H9 (cell line): Measurements from ENCODE around the gene FPR1. TPM values are rescaled to one million over a fixed set of nuclear protein-coding genes. Genes with fewer than 3 reads are reported as not detected.

Experiments used
- DNase-seq: peaks from one replicate; pipeline ENCODE4 v3.0.0-alpha.2; 2017
- H2AFZ ChIP-seq: one replicate; pipeline ENCODE4 v1.6.1; 2013; ENCODE audit warnings: mild to moderate bottlenecking, low read length, control low read depth, moderate library complexity
- H2AK5ac ChIP-seq: 2 replicates; pipeline ENCODE4 v1.6.1; 2013; ENCODE audit warnings: low read length, control low read depth, mixed read lengths; ENCODE audit not compliant: insufficient read length
- H2BK120ac ChIP-seq: one replicate; pipeline ENCODE4 v1.6.1; 2013; ENCODE audit warnings: low read depth, mild to moderate bottlenecking, low read length, control low read depth, inconsistent platforms; ENCODE audit not compliant: poor library complexity, severe bottlenecking
- H2BK12ac ChIP-seq: 2 replicates; pipeline ENCODE4 v1.6.1; 2013; ENCODE audit warnings: low read length, control low read depth, mixed read lengths, low read depth; ENCODE audit not compliant: insufficient read length
- H2BK15ac ChIP-seq: 2 replicates; pipeline ENCODE4 v1.6.1; 2013; ENCODE audit warnings: low read depth, low read length, control low read depth
- H2BK20ac ChIP-seq: one replicate; pipeline ENCODE4 v1.6.1; 2013; ENCODE audit warnings: low read depth, mild to moderate bottlenecking, low read length, control low read depth, inconsistent platforms; ENCODE audit not compliant: poor library complexity, severe bottlenecking
- H2BK5ac ChIP-seq: 2 replicates; pipeline ENCODE4 v1.6.1; 2013; ENCODE audit warnings: low read length, control low read depth, mixed read lengths; ENCODE audit not compliant: insufficient read length
- H3K14ac ChIP-seq: 2 replicates; pipeline ENCODE4 v1.6.1; 2013; ENCODE audit warnings: low read length, control low read depth; ENCODE audit not compliant: insufficient read depth
- H3K18ac ChIP-seq: 2 replicates; pipeline ENCODE4 v1.6.1; 2013; ENCODE audit warnings: low read depth, mild to moderate bottlenecking, mixed read lengths, low read length, control low read depth; ENCODE audit not compliant: insufficient read length
- H3K23ac ChIP-seq: 2 replicates; pipeline ENCODE4 v1.6.1; 2013; ENCODE audit warnings: low read length, control low read depth, mixed read lengths, low read depth; ENCODE audit not compliant: insufficient read length
- H3K23me2 ChIP-seq: 2 replicates; pipeline ENCODE4 v1.6.1; 2013; ENCODE audit warnings: low read depth, mild to moderate bottlenecking, mixed read lengths, low read length, control low read depth; ENCODE audit not compliant: insufficient read length, poor library complexity, severe bottlenecking
- H3K27ac ChIP-seq: 2 replicates; pipeline ENCODE4 v1.5.1; 2013; ENCODE audit warnings: low read length, control low read depth, mixed read lengths, low read depth; ENCODE audit not compliant: insufficient read length
- H3K27me3 ChIP-seq: 2 replicates; pipeline ENCODE4 v1.6.1; 2013; ENCODE audit warnings: low read length, control low read depth, inconsistent platforms; ENCODE audit not compliant: insufficient read depth
- H3K4ac ChIP-seq: 2 replicates; pipeline ENCODE4 v1.6.1; 2013; ENCODE audit warnings: low read depth, mild to moderate bottlenecking, control low read depth, inconsistent platforms, low read length, moderate library complexity
- H3K4me1 ChIP-seq: 2 replicates; pipeline ENCODE4 v1.6.1; 2013; ENCODE audit warnings: low read length, control low read depth, inconsistent platforms; ENCODE audit not compliant: insufficient read depth
- H3K4me2 ChIP-seq: 2 replicates; pipeline ENCODE4 v1.6.1; 2013; ENCODE audit warnings: low read length, control low read depth, mixed read lengths; ENCODE audit not compliant: insufficient read length, insufficient read depth
- H3K56ac ChIP-seq: 2 replicates; pipeline ENCODE4 v1.6.1; 2013; ENCODE audit warnings: low read depth, mild to moderate bottlenecking, mixed read lengths, low read length, control low read depth; ENCODE audit not compliant: insufficient read length
- H3K79me1 ChIP-seq: 2 replicates; pipeline ENCODE4 v1.6.1; 2013; ENCODE audit warnings: low read depth, mild to moderate bottlenecking, moderate library complexity, low read length, control low read depth, inconsistent platforms; ENCODE audit not compliant: insufficient read depth, poor library complexity, severe bottlenecking
- H3K79me2 ChIP-seq: 2 replicates; pipeline ENCODE4 v1.6.1; 2013; ENCODE audit warnings: low read length, control low read depth, inconsistent platforms; ENCODE audit not compliant: insufficient read depth
- H3K9ac ChIP-seq: 2 replicates; pipeline ENCODE4 v1.6.1; 2013; ENCODE audit warnings: low read length, control low read depth, mixed read lengths; ENCODE audit not compliant: insufficient read length; ENCODE audit errors: extremely low read depth
- H3K9me3 ChIP-seq: one replicate; pipeline ENCODE4 v1.6.1; 2013; ENCODE audit warnings: low read depth, low read length, inconsistent platforms; ENCODE audit not compliant: control insufficient read depth
- H3T11ph ChIP-seq: one replicate; pipeline ENCODE4 v1.6.1; 2013; ENCODE audit warnings: mild to moderate bottlenecking, low read length, control low read depth, inconsistent platforms
- H4K20me1 ChIP-seq: one replicate; pipeline ENCODE4 v1.6.1; 2013; ENCODE audit not compliant: control insufficient read depth, insufficient read length, insufficient read depth
- H4K5ac ChIP-seq: 2 replicates; pipeline ENCODE4 v1.6.1; 2013; ENCODE audit warnings: low read depth, mild to moderate bottlenecking, mixed read lengths, low read length, control low read depth; ENCODE audit not compliant: insufficient read length
- H4K8ac ChIP-seq: replicated peaks from 2 replicates; pipeline ENCODE4 v1.6.1; 2013; ENCODE audit warnings: low read length, control low read depth, mixed read lengths, low read depth; ENCODE audit not compliant: insufficient read length
- H4K91ac ChIP-seq: 2 replicates; pipeline ENCODE4 v1.6.1; 2013; ENCODE audit warnings: low read depth, mild to moderate bottlenecking, moderate library complexity, mixed read lengths, low read length, control low read depth; ENCODE audit not compliant: insufficient read length
- H3K27ac Mint-ChIP-seq, 3 experiments: 2 replicates in 2 of 3; 3 replicates in 1 of 3; pipeline ENCODE4 v1.8.0; 2020 to 2021; ENCODE audit warnings: mixed read lengths in 3 of 3, mild to moderate bottlenecking in 1 of 3, moderate library complexity in 1 of 3
- H3K27me3 Mint-ChIP-seq: 2 replicates; pipeline ENCODE4 v1.8.0; 2021; ENCODE audit warnings: low read depth, mild to moderate bottlenecking, moderate library complexity, mixed read lengths
- H3K36me3 Mint-ChIP-seq, 3 experiments: 2 replicates in 2 of 3; 3 replicates in 1 of 3; pipeline ENCODE4 v1.8.0; 2020 to 2021; ENCODE audit warnings: low read depth in 3 of 3, mixed read lengths in 3 of 3; ENCODE audit not compliant: insufficient read depth in 1 of 3
- H3K4me1 Mint-ChIP-seq, 2 experiments: 2 replicates each; pipeline ENCODE4 v1.8.0; 2020; ENCODE audit warnings: mixed read lengths in 2 of 2
- H3K4me3 Mint-ChIP-seq, 2 experiments: 2 replicates in 1 of 2; 3 replicates in 1 of 2; pipeline ENCODE4 v1.8.0; 2020 to 2021; ENCODE audit warnings: mild to moderate bottlenecking in 2 of 2, mixed read lengths in 2 of 2, moderate library complexity in 1 of 2
- H3K9me3 Mint-ChIP-seq, 2 experiments: 2 replicates in 1 of 2; 3 replicates in 1 of 2; pipeline ENCODE4 v1.8.0; 2020; ENCODE audit warnings: mild to moderate bottlenecking in 2 of 2, mixed read lengths in 2 of 2, moderate library complexity in 1 of 2
- CTCF ChIP-seq: fragments of 200-600 bp; sonication (generic); conservative IDR thresholded peaks from 3 replicates; pipeline ENCODE4 v1.8.0; 2021; ENCODE audit warnings: antibody characterized with exemption, mild to moderate bottlenecking
- WGBS: extraction: QIAGEN DNeasy Blood & Tissue Kit; methylation state at CpG from one replicate; pipeline ENCODE4 v1.1.7; 2013; ENCODE audit warnings: missing lambda C conversion rate, low lambda C conversion rate, mixed read lengths; ENCODE audit not compliant: insufficient read length; ENCODE audit errors: extremely low coverage; 5-methylcytosine and 5-hydroxymethylcytosine counted together
- total RNA-seq: library from RNA; stranded (reverse); gene quantifications from 2 replicates; pipeline ENCODE4 v1.2.1, GENCODE V29; 2021

The FPR1 gene
- total RNA-seq, 1 experiment from 2014 or later = not detected

- Mint-ChIP-seq H3K27me3 (peaks cover 8% of the 10 kb centered on the region), H3K4me3 (no peak overlapping the region), H3K9me3 (peaks cover 38 to 54% of the 10 kb centered on the region in 2 experiments), H3K36me3 (peaks cover 0 to 6% (median 3%) of the 10 kb centered on the region in 3 experiments; a peak in 1 of 7 replicates), H3K27ac (no peak overlapping the region), H3K4me1 (no peaks in the 10 kb centered on the region)
- DNase-seq = no peak
- Histone ChIP-seq H3K4me1 (no peaks in the 10 kb centered on the region), H2BK12ac (no peak overlapping the region), H3K14ac (no peak overlapping the region), H3K4ac (no peak overlapping the region), H3K27me3 (no peaks in the 10 kb centered on the region), H2BK5ac (no peak overlapping the region), H3K56ac (no peak overlapping the region), H4K91ac (no peak overlapping the region), H3K9ac (no peak overlapping the region), H3K79me2 (no peaks in the 10 kb centered on the region), H4K20me1 (no peaks in the 10 kb centered on the region), H3K23me2 (no peaks in the 10 kb centered on the region), H3K79me1 (no peaks in the 10 kb centered on the region), H2BK20ac (no peak overlapping the region), H4K8ac (no peak overlapping the region), H3T11ph (no peak overlapping the region), H3K23ac (no peak overlapping the region), H4K5ac (no peak overlapping the region), H3K4me2 (no peak overlapping the region), H2BK15ac (no peak overlapping the region), H3K27ac (no peak overlapping the region), H2AK5ac (no peak overlapping the region), H2BK120ac (no peak overlapping the region), H3K18ac (no peak overlapping the region), H2AFZ (no peak overlapping the region), H3K9me3 (no peaks in the 10 kb centered on the region)
- no peak for TF ChIP-seq CTCF
- WGBS = no CpG with 5 or more reads among the region's 2 CpGs
These were observed 36.4 kb upstream of the FPR1 start for GRCh38 chr19:51788029-51788428.
